Neural progenitor cell (in vitro differentiated cells): Measurements from ENCODE around the gene ABCC10. TPM values are rescaled to one million over a fixed set of nuclear protein-coding genes. Genes with fewer than 3 reads are reported as not detected.

Experiments used
- DNase-seq: peaks from one replicate; pipeline ENCODE4 v3.0.0-alpha.2; 2016; ENCODE audit warnings: low spot score
- H2AFZ ChIP-seq: fragments of 200-600 bp; sonication (generic); replicated peaks from 2 replicates; pipeline ENCODE4 v1.6.1; 2016; ENCODE audit warnings: antibody characterized with exemption
- H3F3A ChIP-seq: fragments of 200-600 bp; sonication (generic); 2 replicates; pipeline ENCODE4 v1.6.1; 2016; ENCODE audit warnings: antibody characterized with exemption, low read depth
- H3K27ac ChIP-seq: fragments of 200-600 bp; sonication (generic); 2 replicates; pipeline ENCODE4 v1.5.1; 2016; ENCODE audit warnings: mild to moderate bottlenecking
- H3K27me3 ChIP-seq: fragments of 200-600 bp; sonication (generic); 2 replicates; pipeline ENCODE4 v1.6.1; 2016; ENCODE audit warnings: mild to moderate bottlenecking, moderate library complexity
- H3K36me3 ChIP-seq: fragments of 200-600 bp; sonication (generic); 2 replicates; pipeline ENCODE4 v1.5.1; 2016
- H3K4me1 ChIP-seq: fragments of 200-600 bp; sonication (generic); 2 replicates; pipeline ENCODE4 v1.6.1; 2016; ENCODE audit warnings: mixed run types
- H3K4me2 ChIP-seq: fragments of 200-600 bp; sonication (generic); 2 replicates; pipeline ENCODE4 v1.6.1; 2016
- H3K4me3 ChIP-seq: fragments of 200-600 bp; sonication (generic); 2 replicates; pipeline ENCODE4 v1.5.1; 2016
- H3K79me2 ChIP-seq: fragments of 200-600 bp; sonication (generic); 2 replicates; pipeline ENCODE4 v1.6.1; 2016; ENCODE audit warnings: low read depth
- H3K9ac ChIP-seq: fragments of 200-600 bp; sonication (generic); 2 replicates; pipeline ENCODE4 v1.6.1; 2016
- H3K9me3 ChIP-seq: fragments of 200-600 bp; sonication (generic); 2 replicates; pipeline ENCODE4 v1.5.1; 2016; ENCODE audit warnings: low read depth
- H4K20me1 ChIP-seq: fragments of 200-600 bp; sonication (generic); 2 replicates; pipeline ENCODE4 v1.6.1; 2016; ENCODE audit warnings: low read depth
- H3K27ac Mint-ChIP-seq: 3 replicates; pipeline ENCODE4 v1.8.0; 2021; ENCODE audit warnings: mixed read lengths
- H3K27me3 Mint-ChIP-seq: 2 replicates; pipeline ENCODE4 v1.8.0; 2022; ENCODE audit warnings: low read depth, mild to moderate bottlenecking, inconsistent platforms, moderate library complexity, mixed read lengths; ENCODE audit not compliant: insufficient read depth
- H3K36me3 Mint-ChIP-seq: 3 replicates; pipeline ENCODE4 v1.8.0; 2021; ENCODE audit warnings: mixed read lengths
- H3K4me1 Mint-ChIP-seq: 3 replicates; pipeline ENCODE4 v1.8.0; 2021; ENCODE audit warnings: mixed read lengths
- H3K4me3 Mint-ChIP-seq: 3 replicates; pipeline ENCODE4 v1.8.0; 2021; ENCODE audit warnings: mild to moderate bottlenecking, moderate library complexity, mixed read lengths
- H3K9me3 Mint-ChIP-seq: 3 replicates; pipeline ENCODE4 v1.8.0; 2020; ENCODE audit warnings: mixed read lengths
- CTCF ChIP-seq: fragments of 200-600 bp; sonication (generic); IDR thresholded peaks from 2 replicates; pipeline ENCODE4 v1.5.1; 2017; ENCODE audit warnings: antibody characterized with exemption, mild to moderate bottlenecking
- EZH2 ChIP-seq: fragments of 200-600 bp; sonication (generic); IDR thresholded peaks from 2 replicates; pipeline ENCODE4 v1.6.1; 2017; ENCODE audit warnings: antibody characterized with exemption, mild to moderate bottlenecking, moderate library complexity
- EZH2phosphoT487 ChIP-seq: fragments of 200-600 bp; sonication (generic); IDR thresholded peaks from 2 replicates; pipeline ENCODE4 v1.6.1; 2017; ENCODE audit warnings: antibody characterized with exemption
- total RNA-seq: library from RNA; depleted of rRNA; stranded (reverse); fragments of >200 nt; gene quantifications from 2 replicates; pipeline ENCODE4 v1.2.3, GENCODE V29; 2015; ENCODE audit warnings: low replicate concordance

Gene ABCC10
- total RNA-seq, 1 donor from 2014 or later: 10.1 TPM

GRCh38 chr6:43453831-43454230 is 26.5 kb downstream of the ABCC10 start:
- Histone ChIP-seq H3K27me3 (peaks cover 43% of the 10 kb centered on the region), H2AFZ (no peak overlapping the region), H4K20me1 (peaks cover 9% of the 10 kb centered on the region), H3K4me3 (no peak overlapping the region), H3K36me3 (no peaks in the 10 kb centered on the region), H3K79me2 (no peaks in the 10 kb centered on the region), H3K4me1 (no peaks in the 10 kb centered on the region), H3F3A (peaks cover 29% of the 10 kb centered on the region), H3K27ac (no peak overlapping the region), H3K9ac (no peak overlapping the region), H3K9me3 (no peaks in the 10 kb centered on the region), H3K4me2 (no peak overlapping the region)
- H3K27ac Mint-ChIP-seq: no peak overlapping the region
- peaks cover 26% of the 10 kb centered on the region for H3K27me3 Mint-ChIP-seq
- TF ChIP-seq EZH2 (no peak), EZH2phosphoT487 (no peak), CTCF (no peak)
- peaks cover 1% of the 10 kb centered on the region for H3K36me3 Mint-ChIP-seq
- H3K4me1 Mint-ChIP-seq: peaks cover 12% of the 10 kb centered on the region
- no peaks in the 10 kb centered on the region for H3K9me3 Mint-ChIP-seq
- peak overlapping the region; percentile 42 for H3K4me3 Mint-ChIP-seq
- DNase-seq: no peak

GRCh38 chr6:43454290-43454695 is 27.0 kb downstream of the ABCC10 start:
- H3K27me3 ChIP-seq: peaks cover 45% of the 10 kb centered on the region
- TF ChIP-seq CTCF: peak; percentile 89
- no peak for TF ChIP-seq EZH2
- H3F3A ChIP-seq: peaks cover 29% of the 10 kb centered on the region
- no peak overlapping the region for H3K27ac ChIP-seq
- H3K4me3 ChIP-seq: peak overlapping the region; percentile 69
- H3K4me1 ChIP-seq: no peaks in the 10 kb centered on the region
- peaks cover 9% of the 10 kb centered on the region for H4K20me1 ChIP-seq
- Mint-ChIP-seq H3K27me3 (peaks cover 26% of the 10 kb centered on the region), H3K36me3 (peaks cover 1% of the 10 kb centered on the region), H3K9me3 (no peaks in the 10 kb centered on the region), H3K4me3 (peak overlapping the region; percentile 84), H3K4me1 (peaks cover 12% of the 10 kb centered on the region), H3K27ac (no peak overlapping the region)
- no peak for DNase-seq
- no peak overlapping the region for H3K9ac ChIP-seq
- no peaks in the 10 kb centered on the region for H3K36me3 ChIP-seq
- no peak overlapping the region for H2AFZ ChIP-seq
- no peaks in the 10 kb centered on the region for H3K9me3 ChIP-seq
- no peaks in the 10 kb centered on the region for H3K79me2 ChIP-seq
- H3K4me2 ChIP-seq: peak overlapping the region; percentile 98

GRCh38 chr6:43454696-43455530 is 27.6 kb downstream of the ABCC10 start:
- no peak overlapping the region for H3K27ac ChIP-seq
- TF ChIP-seq EZH2phosphoT487: peak; percentile 34
- no peak for TF ChIP-seq EZH2
- peaks cover 1% of the 10 kb centered on the region for H3K36me3 Mint-ChIP-seq

More at GRCh38 chr6:43454696-43455530, 27.6 kb downstream of the ABCC10 start:
- H3K4me2 ChIP-seq: peak overlapping the region; percentile 98
- peaks cover 9% of the 10 kb centered on the region for H4K20me1 ChIP-seq
- peaks cover 26% of the 10 kb centered on the region for H3K27me3 Mint-ChIP-seq
- H3F3A ChIP-seq: peaks cover 29% of the 10 kb centered on the region
- H3K27ac Mint-ChIP-seq: no peak overlapping the region
- peak overlapping the region; percentile 84 for H3K4me3 Mint-ChIP-seq
- H3K9ac ChIP-seq: no peak overlapping the region
- H3K4me1 ChIP-seq: no peaks in the 10 kb centered on the region
- peaks cover 12% of the 10 kb centered on the region for H3K4me1 Mint-ChIP-seq
- peaks cover 52% of the 10 kb centered on the region for H3K27me3 ChIP-seq
- peak overlapping the region; percentile 92 for H2AFZ ChIP-seq
- H3K79me2 ChIP-seq: no peaks in the 10 kb centered on the region
- peak overlapping the region; percentile 69 for H3K4me3 ChIP-seq
- no peaks in the 10 kb centered on the region for H3K36me3 ChIP-seq
- peak; percentile 92 for DNase-seq
- H3K9me3 ChIP-seq: no peaks in the 10 kb centered on the region
- no peaks in the 10 kb centered on the region for H3K9me3 Mint-ChIP-seq
